Measurements from ENCODE around the gene USP5.
"Not testable (repeated sequence)": the region's sequence is repeated elsewhere in the genome, so short reads cannot be mapped to it uniquely, and the experiment has no call there.

USP5 gene

DNA sequence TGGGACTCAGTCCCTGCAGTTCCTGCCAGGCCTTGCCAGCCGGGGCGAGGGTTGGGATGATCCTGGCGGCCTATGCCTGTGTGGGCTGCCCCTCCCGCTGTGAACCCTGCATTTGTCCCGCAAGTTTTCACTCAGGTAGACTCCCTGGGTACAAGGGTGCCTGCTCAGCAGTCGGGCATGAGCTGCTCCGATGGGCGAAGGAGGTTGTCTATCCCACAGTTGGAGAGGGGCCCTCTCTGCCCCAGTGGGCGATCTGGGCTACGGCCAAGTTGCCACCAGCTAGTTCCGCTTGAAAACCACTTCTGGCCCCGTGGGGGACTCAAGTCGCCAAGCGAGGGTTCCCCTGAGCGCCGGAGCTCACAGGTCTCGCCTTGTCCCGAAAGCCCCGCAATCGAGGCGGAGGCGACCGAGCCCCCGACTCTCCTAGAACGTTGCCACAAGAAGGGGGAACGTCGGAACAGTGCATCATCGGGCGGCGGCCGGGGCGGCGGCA is 15.0 kb downstream of the USP5 start:
- no peak for DNase-seq

DNA sequence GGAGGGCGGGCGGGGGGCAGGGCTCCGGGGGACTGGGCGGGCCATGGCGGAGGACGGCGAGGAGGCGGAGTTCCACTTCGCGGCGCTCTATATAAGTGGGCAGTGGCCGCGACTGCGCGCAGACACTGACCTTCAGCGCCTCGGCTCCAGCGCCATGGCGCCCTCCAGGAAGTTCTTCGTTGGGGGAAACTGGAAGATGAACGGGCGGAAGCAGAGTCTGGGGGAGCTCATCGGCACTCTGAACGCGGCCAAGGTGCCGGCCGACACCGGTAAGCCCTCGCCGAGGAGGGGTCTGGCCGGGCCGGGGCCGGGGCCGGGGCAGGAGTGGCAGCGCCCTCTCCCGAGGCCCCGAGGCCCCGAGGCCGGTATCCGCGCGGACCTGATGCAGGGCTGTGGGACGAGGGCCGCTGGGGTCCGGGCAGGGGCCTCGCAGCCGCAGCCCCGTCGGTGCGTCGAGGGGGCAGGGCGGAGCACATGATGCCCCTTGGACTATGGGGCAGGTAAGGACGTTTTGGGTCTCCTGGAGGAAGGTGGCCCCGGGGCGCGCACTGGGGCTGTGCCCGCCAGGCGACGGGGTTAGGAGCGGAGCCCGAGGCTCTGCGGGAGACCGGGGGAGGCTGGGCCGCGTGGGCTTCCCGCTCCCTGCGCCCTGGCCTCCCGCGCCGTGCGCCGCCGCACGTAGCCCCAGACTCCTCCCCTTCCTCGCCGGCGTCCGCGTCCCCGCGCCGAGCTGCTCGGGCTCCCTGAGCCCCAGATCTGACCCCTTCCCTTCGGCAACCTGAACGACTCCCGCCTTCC is 15.7 kb downstream of the USP5 start, which contains the start of gene TPI1:
TSS of gene TPI1 (plus strand) at position 119 of the 798 bp plus-strand sequence. CDS start at position 155, 36 bp downstream.
- peak; percentile 89 for DNase-seq

DNA sequence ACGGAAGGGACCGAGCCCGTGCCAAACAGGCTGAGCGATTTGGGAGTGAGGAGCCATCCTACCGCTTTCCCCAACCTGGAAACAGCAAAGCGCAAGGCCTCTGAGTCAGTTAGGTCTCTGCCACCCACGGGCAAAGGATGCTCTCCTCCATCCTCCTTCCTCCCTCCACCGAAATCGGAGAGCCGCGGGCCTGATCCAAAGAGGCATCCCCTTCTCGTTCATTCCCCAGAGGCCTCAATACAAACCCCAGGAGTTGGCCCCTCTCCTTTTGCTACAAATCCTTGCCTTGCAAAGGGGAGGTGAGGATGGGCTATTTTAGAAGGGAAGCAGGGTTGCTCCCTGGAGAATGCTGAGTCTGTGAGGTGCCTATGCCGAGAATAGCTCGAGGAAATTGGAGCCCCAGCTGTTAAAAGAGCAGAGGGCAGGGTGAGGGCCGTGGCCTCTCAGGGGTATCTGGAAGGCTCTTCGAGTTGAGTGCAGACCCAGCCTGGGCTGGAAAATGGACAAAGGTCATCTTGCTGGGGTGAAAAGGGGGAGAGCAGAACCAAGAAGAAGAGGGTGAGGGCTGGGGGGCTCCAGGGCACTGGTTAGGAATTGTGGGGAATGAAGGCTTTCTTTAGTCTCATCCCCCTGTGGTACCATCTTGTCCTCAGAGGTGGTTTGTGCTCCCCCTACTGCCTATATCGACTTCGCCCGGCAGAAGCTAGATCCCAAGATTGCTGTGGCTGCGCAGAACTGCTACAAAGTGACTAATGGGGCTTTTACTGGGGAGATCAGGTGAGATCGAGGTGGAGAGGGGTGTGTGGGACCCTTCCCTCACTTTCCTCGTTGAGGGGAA is 16.5 kb downstream of the USP5 start:
- DNase-seq: peak; percentile 11

DNA sequence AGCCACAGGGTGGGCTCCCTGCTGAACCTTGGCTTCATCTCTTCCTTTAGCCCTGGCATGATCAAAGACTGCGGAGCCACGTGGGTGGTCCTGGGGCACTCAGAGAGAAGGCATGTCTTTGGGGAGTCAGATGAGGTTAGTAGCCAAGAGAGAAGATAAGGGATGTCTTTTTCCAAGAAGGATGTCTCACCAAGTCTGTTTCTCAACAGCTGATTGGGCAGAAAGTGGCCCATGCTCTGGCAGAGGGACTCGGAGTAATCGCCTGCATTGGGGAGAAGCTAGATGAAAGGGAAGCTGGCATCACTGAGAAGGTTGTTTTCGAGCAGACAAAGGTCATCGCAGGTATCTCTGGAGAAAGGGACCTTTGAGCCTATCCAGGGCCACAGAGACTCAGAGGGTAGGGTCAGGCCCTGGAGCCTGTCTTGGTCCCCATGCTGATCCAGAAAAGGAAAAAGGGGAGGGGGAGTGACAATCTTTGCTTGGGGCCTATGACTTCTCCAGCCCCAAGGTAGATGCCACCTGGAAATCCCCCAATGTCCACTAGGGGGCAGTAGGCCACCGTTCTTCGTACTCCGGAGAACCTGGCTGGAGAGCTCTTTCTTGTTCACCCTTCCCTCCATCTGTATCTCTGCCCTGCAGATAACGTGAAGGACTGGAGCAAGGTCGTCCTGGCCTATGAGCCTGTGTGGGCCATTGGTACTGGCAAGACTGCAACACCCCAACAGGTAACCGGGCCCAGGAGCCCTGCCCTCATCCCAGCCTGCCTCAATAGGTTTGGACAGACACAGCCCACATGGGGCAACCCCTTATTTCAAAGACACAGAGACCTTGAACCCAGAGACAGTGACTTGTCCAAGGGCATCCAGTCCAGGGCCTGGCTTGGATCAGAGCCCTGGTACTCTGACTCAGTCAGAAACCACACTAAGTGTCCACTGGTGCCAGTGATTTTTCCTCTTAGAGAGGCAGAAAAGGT is 17.4 kb downstream of the USP5 start:
- peak; percentile 90 for DNase-seq

DNA sequence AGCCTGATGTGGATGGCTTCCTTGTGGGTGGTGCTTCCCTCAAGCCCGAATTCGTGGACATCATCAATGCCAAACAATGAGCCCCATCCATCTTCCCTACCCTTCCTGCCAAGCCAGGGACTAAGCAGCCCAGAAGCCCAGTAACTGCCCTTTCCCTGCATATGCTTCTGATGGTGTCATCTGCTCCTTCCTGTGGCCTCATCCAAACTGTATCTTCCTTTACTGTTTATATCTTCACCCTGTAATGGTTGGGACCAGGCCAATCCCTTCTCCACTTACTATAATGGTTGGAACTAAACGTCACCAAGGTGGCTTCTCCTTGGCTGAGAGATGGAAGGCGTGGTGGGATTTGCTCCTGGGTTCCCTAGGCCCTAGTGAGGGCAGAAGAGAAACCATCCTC is 18.4 kb downstream of the USP5 start:
- not testable (repeated sequence) for DNase-seq

DNA sequence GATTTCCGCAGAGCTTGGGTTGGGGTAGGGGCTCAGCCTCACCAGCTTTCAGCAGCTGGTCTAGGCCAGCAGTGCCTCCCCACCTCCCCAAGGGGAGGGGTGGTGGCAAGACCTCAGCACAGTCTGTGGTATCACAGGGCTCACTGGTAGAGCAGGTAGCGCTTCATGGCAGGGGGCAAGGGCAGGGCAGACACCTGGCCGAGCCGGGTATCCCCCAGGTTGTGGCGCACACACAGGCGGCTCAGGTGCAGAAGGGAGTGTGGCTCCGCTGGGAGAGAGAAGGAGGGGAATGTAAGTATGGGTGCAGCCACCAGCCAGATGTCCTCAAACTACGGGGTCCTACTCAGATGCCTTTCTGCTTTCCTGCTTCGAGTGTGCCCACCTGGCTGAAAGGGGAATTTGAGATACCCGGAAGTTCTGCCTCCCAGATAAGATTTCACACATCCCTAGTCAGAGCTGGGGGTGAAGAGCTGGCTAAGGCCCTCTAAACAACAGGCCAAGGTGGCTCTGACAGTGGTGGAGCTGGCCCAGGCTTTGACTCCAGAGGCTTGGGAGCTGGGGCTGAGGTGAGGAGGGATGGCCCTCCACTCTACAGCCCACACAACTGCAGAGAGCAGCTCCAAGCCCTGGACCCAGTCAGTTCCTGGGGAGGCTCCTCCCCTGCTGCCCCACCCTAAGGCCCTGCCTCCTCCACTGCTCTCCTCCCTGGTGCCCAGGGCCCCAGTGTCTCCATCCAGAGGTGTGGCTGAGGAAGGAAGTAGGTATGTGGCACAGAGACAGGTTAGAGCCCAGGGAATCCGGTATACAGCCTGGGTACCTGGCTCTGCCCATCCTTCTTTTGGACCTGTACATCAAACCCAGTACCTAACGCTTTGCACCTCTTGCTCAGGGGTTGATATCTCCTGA is 19.4 kb downstream of the USP5 start:
- peak; percentile 49 for DNase-seq

DNA sequence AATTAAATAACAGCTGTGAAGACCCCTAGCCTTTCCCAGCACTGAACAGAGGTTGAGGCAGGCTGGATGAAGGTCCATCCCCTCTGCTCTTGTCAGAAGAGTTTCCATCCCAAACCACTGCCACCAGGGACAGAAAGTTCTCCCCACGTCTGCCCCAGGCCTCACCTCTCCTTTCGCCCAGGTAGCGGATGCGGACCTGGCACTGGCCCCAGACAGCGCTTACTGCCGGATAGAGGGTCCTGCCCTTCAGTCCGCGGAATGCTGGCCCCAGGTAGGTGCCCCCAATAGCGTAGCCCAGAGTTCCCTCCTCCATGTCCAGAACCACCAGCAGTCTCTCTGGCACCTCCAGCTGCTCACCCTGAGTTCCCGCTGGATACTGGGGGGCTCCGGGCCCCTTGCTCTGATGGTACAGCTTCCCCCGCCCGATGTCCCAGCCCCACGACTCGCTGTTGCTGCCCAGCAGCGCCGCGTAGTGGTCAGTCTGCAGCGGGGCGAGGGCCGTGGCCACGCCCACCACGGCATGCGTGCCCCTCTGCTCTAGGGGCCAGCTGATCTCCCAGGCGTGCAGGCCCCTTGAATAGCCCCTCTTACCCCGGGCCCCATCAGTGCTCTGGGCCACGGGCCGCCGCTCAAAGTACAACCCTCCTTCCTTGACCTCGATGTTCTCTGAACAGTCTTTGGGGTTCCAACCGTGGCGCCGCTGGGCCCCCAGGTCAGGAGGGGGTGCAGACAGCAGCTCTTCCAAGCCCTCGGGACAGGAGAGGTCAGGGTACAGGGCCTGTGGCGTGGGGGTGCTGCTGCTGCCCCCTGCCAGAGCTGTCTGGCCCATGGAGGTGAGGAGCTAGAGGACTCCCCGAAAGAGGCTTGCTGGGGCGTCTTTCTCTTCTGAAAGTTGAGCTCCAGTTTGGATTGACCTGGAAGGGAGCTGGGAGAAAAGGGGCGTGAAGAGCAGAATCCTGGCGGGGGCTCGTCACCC is 20.4 kb downstream of the USP5 start:
- DNase-seq: peak; percentile 90

DNA sequence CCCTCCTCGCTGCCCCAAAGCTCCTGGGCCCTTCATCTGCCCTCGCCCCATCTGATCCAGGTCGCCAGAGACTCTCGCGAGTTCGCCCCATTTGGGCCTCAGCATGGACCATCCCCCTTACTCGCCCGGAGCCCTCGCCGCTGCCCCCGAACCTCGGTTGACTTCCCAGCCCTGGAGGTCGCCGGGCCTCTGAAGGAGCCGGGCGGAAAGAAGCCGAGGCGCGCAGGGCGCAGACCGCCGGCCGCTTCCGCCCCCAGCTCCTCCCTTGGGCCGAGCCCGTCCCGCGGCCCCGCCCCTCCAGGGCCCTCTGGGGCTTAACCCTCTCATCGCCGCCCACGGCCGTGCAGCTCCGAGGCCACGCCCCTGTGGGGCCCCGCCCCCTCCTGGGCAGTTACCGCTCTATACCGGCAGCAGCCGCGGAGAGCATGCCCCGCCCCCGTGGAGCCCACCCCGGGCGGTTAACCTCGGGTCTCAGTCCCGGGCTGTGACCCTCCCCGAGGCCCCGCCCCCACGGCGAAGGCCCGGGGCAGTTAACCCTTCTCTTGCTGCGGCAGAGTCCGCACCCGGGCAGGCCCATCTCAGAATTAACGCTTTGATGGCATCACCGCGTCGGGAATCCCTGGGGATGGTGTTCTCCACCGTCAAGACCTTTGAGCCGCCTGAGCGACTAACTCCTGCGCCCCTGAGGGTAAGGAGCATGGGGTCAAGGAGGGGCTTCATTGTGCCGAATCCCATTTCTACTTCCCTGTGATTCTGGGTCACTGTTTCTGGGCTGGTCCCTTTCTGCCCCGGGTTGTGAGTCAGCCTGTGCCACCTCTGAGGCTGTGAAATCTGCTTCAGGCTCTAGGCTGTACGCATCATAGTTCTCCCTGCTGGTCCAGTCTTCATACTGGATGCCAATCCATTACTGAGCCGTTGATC is 21.4 kb downstream of the USP5 start, which contains the start of gene SPSB2:
TSS of gene SPSB2 (minus strand) at position 210 of the 921 bp plus-strand sequence. CDS start 402 bp downstream, outside the sequence.
- peak; percentile 100 for DNase-seq

DNA sequence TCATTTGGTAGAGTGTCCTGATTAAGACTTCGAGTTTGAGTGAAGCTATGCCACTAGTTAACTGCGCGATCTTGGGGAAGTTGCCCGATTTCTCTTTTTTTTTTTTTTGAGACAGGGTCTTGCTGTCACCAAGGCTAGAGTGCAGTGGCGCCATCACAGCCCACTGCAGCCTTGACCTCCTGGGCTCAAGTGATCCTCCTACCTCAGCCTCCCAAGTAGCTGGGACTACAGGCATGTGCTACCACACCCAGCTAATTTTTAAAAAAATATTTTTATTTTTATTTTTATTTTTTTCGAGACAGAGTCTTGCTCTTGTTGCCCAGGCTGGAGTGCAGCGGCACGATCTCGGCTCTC is 22.0 kb downstream of the USP5 start:
- DNase-seq: not testable (repeated sequence)

DNA sequence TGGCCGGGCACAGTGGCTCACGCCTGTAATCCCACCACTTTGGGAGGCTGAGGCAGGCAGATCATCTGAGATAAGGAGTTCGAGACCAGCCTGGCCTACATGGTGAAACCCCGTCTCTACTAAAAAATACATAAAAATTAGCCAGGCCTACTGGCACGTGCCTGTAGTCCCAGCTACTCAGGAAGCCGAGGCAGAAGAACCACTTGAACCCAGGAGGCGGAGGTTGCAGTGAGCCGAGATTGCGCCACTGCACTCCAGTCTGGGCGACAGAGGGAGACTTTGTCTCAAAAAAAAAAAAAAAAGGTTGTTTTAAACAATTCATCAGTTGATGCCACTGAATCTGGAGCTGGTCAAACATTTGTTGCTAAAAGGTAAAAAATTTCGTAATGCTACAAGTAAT is 27.9 kb downstream of the USP5 start:
- DNase-seq: not testable (repeated sequence)

DNA sequence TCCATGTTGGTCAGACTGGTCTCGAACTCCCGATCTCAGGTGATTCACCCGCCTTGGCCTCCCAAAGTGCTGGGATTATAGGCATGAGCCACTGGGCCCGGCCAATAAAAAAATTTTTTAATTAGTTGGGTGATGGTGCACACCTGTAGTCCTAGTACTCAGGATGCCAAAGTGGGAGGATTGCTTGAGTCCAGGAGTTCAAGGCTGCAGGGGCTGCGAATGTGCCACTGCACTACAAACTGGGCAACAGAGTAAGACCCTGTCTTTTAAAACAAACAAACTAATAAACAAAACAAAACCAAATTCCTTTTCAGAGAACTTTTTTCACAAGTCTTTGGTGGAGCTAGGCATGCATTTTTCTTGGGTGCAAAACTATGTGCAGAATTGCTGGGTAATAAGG is 31.3 kb downstream of the USP5 start:
- no peak for DNase-seq

DNA sequence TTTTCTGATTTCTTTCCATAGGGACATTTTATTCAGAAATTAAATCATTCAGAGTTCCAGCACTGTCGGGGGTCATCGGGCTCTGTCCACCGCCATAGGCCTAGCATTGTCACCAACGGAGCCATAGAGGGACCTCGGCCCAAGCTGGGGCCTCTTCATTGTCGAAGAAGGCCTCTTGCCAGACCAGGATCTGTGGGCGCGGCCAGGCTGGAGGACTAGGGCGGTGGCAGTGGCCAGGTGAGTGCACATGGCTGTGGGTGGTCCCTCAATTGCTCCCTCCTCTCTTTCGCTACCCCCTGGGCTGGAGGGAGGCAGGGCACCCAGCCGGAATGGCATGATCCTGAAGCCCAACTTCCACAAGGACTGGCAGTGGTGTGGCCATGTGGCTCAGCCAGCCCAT is 31.7 kb downstream of the USP5 start:
- no peak for DNase-seq

DNA sequence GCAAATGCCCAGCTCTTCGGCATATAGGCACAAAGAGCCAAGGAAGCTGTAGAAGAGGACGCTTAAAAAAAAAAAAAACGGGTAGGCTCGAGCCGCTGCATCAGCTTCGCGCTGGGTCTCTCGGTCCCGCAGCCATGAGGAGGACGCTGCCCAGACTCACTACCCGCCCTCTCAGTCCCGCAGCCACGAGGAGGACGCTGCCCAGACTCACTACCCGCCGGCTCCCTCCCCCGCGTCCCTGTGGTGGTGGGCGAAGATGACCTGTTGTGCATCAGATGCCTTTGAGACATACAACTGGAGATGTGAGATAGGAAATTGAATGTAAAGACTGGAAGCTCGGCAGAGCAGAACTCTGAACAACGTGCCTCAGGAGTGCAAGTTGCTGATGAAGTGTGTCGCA is 32.6 kb downstream of the USP5 start:
- DNase-seq: no peak

DNA sequence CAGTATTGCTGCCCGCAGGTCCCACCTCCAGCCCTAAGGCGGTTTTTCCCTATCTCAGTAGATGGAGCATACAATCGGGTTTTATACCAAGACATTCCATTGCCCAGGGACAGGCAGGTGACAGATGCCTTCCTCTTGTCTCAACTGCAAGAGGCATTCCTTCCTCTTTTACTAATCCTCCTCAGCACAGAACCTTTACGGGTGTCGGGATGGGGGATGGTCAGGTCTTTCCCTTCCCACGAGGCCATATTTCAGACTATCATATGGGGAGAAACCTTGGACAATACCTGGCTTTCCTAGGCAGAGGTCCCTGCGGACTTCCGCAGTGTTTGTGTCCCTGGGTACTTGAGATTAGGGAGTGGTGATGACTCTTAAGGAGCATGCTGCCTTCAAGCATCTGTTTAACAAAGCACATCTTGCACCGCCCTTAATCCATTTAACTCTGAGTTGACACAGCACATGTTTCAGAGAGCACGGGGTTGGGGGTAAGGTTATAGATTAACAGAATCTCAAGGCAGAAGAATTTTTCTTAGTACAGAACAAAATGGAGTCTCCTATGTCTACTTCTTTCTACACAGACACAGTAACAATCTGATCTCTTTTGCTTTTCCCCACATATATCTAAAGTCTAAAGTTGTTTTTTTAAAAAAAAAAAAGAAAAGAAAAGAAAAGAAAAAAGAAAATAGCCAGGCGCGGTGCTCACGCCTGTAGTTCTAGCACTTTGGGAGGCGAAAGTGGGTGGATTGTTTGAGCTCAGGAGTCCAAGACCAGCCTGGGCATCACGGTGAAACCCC is 34.5 kb downstream of the USP5 start:
- not testable (repeated sequence) for DNase-seq

DNA sequence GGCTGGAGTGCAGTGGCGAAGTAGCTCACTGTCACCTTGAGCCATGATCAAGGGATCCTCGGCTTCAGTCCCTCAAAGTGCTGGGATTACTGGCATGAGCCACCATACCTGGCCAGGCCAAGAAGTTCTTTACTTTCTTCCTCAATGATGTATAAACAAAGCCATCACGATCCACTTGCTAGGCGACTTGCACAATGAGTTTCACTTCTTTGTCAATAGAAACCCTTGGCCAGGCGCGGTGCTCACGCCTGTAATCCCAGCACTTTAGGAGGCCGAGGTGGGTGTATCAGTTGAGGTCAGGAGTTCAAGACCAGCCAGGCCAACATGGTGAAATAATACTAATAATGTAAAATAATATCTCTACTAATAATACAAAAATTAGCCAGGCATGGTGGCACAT is 35.5 kb downstream of the USP5 start:
- DNase-seq: no peak

DNA sequence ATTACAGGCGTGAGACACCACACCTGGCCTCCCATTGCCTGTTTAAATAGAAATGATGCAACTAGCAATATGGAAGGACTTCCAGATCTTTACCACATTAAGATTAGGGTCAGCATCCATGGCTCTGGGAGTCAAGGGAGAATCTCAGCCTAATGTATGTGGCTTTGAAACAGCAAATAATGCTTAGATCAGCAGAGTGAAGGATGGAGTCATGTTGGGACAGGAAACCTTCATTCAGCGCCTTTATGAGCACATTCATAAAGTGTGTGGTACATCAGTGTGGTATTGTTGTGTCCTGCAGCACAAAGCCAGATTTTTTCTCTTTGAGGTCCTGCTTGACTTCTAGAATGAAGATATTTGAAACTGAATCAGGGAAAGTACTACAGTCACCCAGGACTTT is 36.4 kb downstream of the USP5 start:
- no peak for DNase-seq

DNA sequence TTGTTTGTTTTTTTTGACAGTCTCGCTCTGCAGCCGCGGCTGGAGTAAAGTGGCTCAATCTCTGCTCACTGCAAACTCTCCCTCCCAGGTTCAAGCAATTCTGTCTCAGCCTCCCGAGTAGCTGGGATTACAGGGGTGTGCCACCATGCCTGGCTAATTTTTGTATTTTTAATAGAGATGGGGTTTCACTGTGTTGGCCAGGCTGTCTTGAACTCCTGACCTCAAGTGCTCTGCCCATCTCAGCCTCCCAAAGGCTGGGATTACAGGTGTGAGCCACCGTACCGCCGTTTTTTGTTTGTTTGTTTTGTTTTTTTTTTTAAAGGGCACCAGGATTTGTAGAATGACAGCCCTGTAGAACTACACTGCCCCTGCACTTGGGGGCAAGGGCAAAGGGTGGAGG is 36.8 kb downstream of the USP5 start:
- DNase-seq: not testable (repeated sequence)

Measured in CD4-positive, alpha-beta T cell treated with Interleukin-17A for 4 hours (primary cell).